Posterior vena cava (tissue), 2 donors: ENCODE results near the gene MOGAT2. TPM values are rescaled to one million over a fixed set of nuclear protein-coding genes. Genes with fewer than 3 reads are reported as not detected.
"Not testable (repeated sequence)": the region's sequence is repeated elsewhere in the genome, so short reads cannot be mapped to it uniquely, and the experiment has no call there.

ENCODE experiments used
- DNase-seq: peaks from one replicate; pipeline ENCODE4 v3.0.0-alpha.2; 2020; ENCODE audit warnings: low spot score
- intact Hi-C, 2 donors: fragments of 100-400 bp; cut with DNase I; formaldehyde crosslinking; loops; one replicate each; pipeline versions ENCODE4 v1.14.1 to v1.14.2; 2022 to 2023
- total RNA-seq, 2 donors: library from RNA; stranded (reverse); fragmentation: NEBNext Ultra II Directional; extraction: Animal tissue kit (Norgen Biotek cat#: 25700); gene quantifications; one replicate each; pipeline ENCODE4 v1.2.1, GENCODE V29; 2021
- donor health status: DM: yes; HTN: yes; CAD: no.
- donor health status: DM: yes; HTN: yes; CAD: no.

Gene MOGAT2
- total RNA-seq, 2 donors from 2014 or later: not detected

DNA sequence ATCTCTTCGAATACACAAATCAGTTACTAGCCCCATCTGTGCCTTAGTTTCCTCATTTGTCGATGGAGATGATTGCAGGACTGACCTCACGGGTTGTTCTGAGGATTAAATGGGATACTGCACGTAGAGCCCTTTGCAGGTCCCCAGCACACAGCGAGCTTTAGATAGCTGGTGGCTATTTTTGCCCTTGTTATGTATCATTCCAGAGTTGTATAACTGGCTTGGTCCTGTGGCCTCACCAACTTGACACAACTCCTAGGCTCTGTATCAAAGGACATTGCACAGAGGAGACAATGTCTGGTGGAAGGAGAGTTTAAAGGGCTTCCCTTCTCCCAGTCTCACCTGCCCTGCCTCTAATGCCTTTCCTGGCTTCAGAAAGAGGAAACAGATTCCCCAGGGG, 28.2 kb downstream of the MOGAT2 start:
- no peak for DNase-seq
- intact Hi-C loops: no loop called here

DNA sequence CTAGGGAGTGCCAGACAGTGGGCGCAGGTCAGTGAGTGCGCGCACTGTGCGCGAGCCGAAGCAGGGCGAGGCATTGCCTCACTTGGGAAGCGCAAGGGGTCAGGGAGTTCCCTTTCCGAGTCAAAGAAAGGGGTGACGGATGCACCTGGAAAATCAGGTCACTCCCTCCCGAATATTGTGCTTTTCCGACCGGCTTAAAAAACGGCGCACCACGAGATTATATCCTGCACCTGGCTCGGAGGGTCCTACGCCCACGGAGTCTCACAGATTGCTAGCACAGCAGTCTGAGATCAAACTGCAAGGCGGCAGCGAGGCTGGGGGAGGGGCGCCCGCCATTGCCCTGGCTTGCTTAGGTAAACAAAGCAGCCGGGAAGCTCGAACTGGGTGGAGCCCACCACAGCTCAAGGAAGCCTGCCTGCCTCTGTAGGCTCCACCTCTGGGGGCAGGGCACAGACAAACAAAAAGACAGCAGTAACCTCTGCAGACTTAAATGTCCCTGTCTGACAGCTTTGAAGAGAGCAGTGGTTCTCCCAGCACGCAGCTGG, 31.2 kb downstream of the MOGAT2 start:
- DNase-seq, intact Hi-C loops: not testable (repeated sequence)

DNA sequence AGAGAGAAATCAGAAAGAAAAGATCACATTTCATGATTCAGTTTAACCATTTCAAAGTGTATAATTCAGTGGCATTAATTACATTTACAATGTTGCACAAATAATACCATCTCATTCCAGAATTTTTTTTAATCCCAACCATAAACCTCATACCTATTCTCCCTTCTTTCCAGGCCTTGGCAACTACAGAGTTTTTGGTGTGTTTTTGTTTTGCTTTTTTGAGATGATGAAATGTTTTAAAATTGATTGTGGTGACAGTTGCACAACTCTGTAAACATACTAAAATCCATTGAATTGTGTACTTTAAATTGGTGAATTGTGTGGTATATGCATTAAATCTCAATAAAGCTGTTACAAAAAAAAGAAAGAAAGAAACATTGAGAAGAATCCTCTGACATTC, 37.3 kb downstream of the MOGAT2 start:
- intact Hi-C loops, DNase-seq: not testable (repeated sequence)

DNA sequence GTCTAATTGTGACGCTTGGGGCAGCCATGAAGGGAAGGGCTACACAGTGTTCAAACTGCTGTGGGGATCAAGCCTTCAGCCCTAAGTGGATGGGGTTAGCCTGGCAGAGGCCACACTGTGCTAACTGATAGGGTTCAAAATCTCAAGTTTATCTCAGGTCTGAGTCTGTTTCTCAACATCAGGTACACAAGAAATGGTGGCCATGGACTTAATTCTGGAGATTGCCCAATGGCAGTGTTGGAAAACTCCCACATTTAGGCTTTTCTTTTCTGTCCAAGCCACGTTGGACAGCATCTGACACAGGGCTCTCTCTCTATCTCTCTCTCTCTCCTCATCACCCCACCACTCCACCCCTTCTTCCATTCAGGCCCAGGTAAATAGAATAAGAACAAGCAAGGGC, 40.0 kb downstream of the MOGAT2 start:
- intact Hi-C loops: no loop called here
- no peak for DNase-seq

DNA sequence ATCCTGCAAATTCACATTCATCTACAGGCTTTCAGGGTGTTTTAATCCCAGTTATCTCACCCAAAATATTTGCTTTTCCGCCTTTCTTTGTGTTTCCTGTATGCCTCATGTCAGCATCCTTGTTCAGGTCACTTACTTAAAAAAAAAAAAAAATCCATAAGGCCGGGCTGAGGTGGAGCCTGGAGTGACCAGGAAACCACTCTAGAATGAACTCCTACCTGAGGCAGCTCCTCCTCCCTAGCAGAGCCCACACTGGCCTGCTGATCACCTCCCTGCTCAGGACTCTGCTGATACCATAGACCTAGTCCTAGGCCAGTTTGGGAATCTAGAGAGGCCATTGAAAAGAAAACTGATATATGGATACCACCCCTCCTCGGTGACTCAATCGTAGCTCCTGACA, 42.2 kb downstream of the MOGAT2 start:
- intact Hi-C loops: no loop called here
- DNase-seq: no peak

DNA sequence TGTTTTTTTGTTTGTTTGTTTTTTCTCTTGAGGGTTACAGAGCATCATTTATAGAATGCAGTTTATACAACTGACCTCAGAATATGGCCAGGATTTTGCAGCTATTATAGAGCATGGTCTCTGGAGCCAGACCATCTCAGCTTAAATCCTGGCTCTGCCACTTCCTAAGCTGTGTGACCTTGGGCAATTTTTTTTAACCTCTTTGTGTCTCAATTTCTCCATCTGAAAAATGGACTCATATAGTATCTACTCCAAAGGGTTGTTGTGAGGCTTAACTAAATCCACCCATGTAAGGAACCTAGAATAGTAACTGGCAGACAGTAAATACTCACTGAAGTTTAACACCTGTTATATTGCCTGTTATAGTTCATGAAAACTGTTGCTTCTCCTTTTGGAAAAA, 42.6 kb downstream of the MOGAT2 start:
- intact Hi-C loops: no loop called here
- DNase-seq: no peak

DNA sequence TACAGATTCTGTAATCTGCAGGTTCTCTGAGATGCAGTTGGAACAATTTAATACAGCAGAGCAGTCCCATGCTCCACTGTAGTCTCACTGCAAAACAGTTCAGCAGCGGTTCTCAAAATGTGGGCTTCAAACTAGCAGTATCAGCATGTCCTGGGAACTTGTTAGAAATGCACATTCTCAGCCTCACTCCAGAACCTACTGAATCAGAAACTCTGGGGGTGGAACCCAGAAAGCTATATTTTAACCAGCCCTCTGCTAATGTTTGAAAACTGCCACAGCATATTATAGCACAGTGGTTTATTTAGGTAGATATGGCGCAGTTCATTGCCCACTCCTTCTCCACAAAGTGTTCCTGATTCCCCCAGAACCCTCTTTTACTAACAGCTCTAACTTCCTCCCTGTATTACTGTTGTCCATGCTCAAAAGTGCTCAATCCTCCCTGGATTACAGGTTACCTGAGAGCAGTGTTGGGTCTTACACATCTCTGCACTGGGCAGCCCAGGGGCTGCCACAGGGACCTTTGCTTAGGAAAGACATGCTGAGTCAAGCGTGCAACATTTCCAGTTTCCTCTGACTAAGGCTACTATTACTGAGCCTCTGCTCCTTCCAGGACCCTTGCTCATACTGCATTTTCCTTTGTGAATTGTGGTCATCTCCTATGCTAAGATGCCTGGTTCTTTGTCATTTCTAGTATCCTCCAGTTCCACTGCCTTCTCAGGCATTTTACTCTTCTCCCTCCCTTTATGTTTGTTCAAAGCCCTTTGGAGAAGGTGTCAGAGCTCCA, 43.3 kb downstream of the MOGAT2 start:
- intact Hi-C loops: no loop called here
- no peak for DNase-seq

DNA sequence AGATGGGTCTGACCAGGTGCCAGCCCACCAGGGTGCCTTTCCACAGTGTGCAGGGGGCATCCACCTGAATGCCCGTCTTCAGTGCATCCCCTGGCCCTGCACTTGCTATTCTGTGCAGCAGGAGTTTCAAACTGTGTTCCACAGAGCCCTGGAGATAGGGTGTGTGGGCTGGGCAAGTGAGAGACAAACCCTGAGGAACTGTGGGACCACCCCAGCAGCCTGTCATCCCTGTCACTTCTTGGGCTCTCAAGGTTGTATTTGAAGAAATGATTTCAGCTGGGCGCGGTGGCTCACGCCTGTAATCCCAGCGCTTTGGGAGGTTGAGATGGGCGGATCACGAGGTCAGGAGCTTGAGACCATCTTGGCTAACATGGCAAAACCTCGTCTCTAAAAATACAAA, 44.5 kb downstream of the MOGAT2 start:
- DNase-seq: no peak
- intact Hi-C loops: no loop called here

DNA sequence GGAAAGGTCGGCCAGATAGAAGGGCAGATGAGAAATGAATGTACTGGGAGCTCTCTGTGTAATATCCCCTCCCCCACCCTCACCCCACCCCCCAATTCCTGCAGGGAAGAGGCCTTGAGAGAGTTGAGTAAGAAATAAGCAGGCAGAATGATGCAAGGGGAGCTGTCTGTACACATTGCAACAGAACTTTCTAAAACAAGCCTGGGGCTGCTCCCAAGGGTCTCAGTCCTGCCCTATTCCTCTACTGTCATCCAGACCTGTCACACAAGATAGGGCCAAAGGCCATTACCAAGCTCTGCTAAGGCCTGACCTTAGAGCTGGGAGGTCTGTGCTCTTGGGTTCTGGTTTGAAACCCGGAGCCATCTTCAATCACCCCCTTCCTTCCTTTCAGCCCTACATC, 45.2 kb downstream of the MOGAT2 start:
- intact Hi-C loops: no loop called here
- DNase-seq: no peak

DNA sequence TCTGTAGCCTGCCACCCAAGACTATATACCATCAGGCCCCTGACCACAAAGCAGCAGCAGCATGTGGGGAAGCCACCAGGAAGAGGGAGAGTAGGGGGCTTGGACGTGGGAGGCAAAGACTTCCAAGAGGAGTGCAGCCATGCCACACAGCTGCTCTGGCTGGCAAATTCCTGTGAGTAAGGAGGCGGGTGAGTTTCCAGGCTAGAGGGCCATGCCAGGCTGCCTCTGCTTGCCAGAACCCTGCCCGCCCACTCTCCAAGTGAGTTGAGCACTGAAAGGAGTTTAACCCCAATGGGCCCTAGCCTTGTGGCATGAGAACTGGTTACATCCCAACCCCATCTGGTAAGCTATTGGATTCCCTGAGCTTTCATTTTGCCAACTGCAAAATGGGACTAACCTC, 46.2 kb downstream of the MOGAT2 start:
- DNase-seq: no peak
- intact Hi-C loops: no loop called here

DNA sequence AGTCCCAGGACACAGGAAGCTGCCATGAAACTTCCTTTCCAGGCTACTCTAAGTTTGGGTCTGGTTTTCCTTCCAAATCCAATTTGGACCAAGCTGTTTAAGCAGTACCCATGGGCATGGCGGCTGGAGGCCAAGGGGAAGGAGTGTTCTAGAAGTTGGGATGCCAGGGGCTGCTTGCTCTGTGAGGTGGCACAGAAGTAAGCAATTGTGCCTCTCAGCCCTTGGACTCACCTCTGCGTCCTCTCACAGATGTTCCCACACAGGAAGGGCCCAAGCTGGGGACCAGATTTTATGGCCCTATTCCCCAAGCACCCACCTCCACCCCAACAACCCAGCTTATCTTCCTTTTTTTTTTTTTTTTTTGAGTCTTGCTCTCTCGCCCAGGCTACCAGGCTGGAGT, 47.5 kb downstream of the MOGAT2 start:
- intact Hi-C loops: no loop called here
- peak; percentile 36 for DNase-seq

DNA sequence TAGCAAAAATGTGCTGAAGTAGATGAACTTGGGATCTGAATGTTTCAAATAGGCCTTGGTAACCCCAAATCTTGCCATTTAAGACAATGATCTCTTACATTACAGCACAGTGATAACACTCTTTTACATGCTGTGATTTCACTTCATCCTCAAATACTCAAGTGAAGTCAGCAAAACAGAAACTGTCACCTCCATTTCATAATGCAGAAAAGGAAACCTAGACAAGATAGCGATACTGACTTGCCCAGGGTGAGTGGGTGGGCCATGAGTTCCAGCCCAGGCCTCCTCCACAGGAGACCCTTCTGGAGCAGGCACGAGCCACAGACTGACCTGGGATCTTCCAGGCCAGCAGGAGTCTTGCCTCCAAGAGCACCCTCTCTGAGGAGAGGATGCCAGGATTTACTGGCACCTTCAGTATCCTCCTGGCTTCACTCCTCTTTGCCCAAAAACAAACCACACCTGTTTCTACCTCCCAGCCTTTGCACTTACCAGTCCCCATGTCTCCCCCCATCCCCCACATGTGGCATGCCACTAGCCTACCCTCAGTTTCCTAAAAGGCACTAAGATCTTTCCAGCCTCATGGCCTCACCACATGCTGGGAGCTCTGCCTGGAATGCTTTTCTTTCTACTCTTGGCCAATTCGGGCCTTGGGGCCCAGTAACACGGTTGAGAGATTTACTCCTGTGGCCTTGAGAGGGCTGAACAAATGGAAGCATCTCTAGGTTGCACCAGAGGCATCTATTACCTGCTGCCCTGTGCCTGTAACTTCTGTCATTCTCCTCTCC, 49.0 kb downstream of the MOGAT2 start:
- intact Hi-C loops: no loop called here
- peak; percentile 58 for DNase-seq

DNA sequence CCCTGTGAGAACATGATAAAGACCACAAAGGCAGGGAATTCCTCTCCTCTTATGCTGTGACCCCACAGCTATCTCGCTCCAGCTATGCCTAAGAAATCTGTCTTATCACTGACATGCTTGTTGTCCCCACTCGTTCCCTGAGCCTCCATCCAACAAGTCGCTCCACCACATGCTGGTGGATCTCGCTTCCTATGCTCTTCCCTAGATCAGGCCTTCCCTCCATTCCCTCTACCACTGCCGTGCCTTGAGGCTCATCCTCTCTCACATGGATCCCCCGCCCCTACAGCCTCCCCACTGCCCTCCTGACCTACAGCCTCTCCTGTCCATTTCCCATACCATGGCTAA, 49.6 kb downstream of the MOGAT2 start:
- DNase-seq: peak; percentile 25
- intact Hi-C loops: no loop called here

DNA sequence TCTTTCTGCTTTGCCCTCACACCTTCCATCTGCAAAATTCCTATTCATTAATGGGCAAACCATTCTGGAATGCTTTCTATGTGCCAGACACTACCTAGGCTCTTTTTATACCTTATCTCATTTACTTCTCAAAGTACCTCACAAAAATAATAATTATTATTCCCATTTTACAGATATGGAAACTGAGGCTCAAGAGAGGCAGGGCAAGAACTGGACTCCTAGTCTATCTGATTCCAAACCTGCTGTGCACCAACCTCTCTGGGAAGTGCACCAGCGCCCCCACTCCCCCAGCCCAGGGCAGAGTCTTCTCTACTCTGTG, 50.1 kb downstream of the MOGAT2 start:
- no peak for DNase-seq
- intact Hi-C loops: no loop called here

DNA sequence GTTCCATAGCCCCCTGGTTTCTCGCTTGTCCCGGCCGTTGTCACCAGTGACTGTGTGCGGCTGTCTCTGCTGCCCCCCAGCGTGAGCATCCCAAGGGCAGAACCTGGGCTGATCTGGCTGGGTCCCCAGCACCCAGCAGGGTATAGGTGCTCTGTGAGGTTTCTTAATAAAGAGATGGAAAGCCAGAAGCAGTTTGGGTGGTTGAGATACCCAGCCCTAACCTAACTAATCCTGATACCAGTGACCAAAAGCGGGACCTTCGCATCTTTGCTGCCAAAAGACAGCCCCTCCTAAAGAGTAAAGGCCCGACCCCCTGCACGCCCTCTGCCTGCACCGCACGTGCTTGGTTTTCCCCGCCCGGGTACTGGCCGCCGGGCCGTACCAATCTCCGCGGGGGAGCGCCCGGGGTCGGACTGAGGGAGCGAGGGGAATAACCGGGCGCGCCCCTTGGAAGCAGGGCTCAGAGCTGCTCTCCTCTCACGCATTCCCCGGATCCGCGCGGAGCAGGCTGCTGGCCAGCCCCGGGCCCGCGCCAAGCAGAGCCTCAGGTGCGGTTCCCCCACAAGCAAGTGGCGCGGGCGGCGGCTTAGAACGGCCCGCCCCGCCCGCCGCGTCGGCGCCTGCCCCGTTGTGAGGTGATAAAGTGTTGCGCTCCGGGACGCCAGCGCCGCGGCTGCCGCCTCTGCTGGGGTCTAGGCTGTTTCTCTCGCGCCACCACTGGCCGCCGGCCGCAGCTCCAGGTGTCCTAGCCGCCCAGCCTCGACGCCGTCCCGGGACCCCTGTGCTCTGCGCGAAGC, 50.7 kb downstream of the MOGAT2 start, which contains the start of gene DGAT2:
Gene DGAT2, plus strand, starts transcription at position 667 of the 797 bp plus-strand sequence. CDS start 214 bp downstream, outside the sequence.
- peak; percentile 93 for DNase-seq
- intact Hi-C loops: no loop called here

DNA sequence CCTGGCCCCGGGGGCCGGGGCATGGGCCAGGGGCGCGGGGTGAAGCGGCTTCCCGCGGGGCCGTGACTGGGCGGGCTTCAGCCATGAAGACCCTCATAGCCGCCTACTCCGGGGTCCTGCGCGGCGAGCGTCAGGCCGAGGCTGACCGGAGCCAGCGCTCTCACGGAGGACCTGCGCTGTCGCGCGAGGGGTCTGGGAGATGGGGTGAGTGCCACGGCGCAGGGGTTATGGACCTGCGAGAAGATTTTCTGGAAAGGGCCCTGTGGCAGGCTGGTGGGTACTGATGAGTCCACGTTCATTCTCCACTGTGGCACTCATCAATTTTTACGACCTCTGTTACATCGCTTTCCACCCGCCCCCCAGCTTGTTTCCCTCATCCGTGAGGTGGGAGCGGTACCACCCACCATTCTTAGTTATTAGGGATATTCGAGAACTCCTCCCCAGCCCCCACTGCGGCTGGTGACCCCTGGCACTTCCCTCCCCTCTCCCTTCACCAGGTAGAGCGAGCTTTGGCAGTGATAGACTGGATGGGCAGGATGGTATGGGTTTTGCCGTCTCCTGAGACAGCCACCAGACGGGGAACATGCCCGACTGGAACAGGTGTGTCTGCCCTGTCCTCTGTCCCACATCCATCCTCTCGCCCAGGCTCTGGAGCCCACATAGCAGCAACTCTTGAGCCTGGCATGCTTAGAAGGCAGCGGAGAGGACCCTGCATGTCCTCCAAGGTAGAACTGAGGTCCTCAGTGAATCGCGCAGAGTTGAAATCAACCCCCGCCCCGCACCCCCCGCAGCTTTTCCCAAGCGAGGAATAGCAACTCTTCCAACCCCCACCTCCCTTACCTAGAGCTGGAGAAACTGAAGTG, 51.5 kb downstream of the MOGAT2 start:
- intact Hi-C loops: no loop called here
- peak; percentile 71 for DNase-seq

DNA sequence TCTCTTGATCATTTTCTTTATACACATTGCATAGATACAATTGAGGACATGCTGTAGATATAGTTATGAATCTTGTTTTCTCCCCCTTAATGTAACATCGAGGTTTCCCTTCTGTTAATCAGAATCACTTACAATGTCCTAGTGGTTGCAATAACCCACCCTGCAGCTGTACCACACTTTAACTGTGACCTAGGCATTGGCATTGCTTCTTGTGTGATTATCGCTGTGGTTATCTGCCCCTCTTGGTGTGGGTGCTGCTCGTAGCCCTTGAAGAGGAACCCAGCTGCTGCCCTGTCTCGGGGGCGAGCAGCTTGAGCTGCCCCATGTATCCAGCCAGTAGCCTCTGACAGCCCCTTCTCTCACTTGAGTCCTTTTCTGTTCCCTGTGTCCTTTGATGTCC, 52.5 kb downstream of the MOGAT2 start:
- intact Hi-C loops: no loop called here
- DNase-seq: peak; percentile 22

DNA sequence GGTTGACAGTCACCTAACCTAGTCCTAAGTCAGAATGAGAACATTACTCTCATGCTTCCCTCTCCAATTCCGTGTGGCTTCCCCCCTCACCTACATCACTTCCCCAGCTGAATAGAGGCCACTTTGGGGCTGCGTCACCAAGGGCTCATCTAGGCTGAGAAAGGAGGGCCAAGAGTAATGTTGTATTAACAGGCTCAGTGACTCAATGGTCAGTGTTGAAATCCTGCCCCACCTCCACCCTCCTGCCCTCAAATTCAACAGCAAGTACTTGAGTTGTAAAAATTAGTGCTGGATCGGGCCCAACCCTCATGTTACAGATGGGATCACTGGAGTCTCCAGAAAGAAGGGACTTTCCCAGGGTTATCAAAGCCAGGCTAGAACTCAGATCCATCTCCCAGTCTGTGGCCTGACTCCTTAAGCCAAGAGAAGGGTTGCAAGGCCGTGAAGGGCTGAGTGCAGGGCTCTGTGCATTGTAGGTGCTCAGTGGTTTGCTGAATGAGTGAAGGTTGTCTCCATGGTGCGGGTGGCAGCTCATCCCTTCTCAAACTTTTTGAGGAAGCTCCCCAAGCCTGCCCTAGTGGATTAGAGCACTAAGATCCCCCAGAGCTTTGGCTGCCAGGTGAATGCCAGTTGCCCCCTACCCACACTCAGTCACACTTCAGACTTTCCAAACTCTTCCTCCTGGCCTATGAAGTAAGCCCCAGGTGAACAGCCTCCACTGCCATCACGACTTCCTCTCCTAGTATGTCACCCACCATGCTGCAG, 54.2 kb downstream of the MOGAT2 start:
- peak; percentile 83 for DNase-seq
- intact Hi-C loops: no loop called here
